Measurements from ENCODE around the gene CCDC6. TPM values are rescaled to one million over a fixed set of nuclear protein-coding genes. Genes with fewer than 3 reads are reported as not detected.

The CCDC6 gene
- total RNA-seq, 4 donors from 2014 or later, result 65.5 to 104 (median 76.2) TPM

- intact Hi-C loops (cut with DNase I; ENCODE audit: low total_unique reads), result loop anchor here (10.0 kb wide), 1 partner anchor 191 kb away; no protein-coding TSS in a partner anchor
- DNase-seq (ENCODE audit: low spot score in 2 of 2), result no peak
- no peak overlapping the region for H3K4me3 ChIP-seq (ENCODE audit: low read depth, poor library complexity, severe bottlenecking)
- TF ChIP-seq, protein P1, sequence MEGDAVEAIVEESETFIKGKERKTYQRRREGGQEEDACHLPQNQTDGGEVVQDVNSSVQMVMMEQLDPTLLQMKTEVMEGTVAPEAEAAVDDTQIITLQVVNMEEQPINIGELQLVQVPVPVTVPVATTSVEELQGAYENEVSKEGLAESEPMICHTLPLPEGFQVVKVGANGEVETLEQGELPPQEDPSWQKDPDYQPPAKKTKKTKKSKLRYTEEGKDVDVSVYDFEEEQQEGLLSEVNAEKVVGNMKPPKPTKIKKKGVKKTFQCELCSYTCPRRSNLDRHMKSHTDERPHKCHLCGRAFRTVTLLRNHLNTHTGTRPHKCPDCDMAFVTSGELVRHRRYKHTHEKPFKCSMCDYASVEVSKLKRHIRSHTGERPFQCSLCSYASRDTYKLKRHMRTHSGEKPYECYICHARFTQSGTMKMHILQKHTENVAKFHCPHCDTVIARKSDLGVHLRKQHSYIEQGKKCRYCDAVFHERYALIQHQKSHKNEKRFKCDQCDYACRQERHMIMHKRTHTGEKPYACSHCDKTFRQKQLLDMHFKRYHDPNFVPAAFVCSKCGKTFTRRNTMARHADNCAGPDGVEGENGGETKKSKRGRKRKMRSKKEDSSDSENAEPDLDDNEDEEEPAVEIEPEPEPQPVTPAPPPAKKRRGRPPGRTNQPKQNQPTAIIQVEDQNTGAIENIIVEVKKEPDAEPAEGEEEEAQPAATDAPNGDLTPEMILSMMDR (IDR thresholded peaks at IDR 0.05), result no peak
- TF ChIP-seq POLR2A (IDR thresholded peaks at IDR 0.05), result no peak
These were observed 80.4 kb downstream of the CCDC6 start for GRCh38 chr10:59825932-59826331.

DNA sequence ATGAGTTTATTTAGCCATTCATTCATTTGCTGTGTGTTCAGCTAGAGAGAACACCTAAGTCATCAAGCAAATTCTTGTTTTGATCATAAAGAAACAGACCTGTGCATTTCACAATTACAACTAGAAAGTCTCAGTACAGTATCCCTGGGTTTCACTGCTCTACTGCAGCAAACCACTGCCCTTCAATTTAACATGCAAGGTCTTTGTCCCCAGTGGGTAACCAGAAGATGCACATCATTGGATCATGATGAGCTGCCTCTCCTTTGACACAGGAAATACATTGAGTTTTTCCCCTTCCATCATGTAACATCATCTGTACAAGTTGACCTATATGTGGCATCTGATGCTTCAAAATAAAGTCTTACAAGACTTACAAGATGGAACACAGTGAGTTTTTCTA, 82.6 kb downstream of the CCDC6 start:
- no peak for TF ChIP-seq POLR2A (IDR thresholded peaks at IDR 0.05)
- TF ChIP-seq, protein P1 (IDR thresholded peaks at IDR 0.05), result no peak

GRCh38 chr10:59823111-59823510, 83.2 kb downstream of the CCDC6 start:
- WGBS, 2 donors, result 80 to 93% methylated on average over 5 to 6 of the region's 6 CpGs
- no peak for TF ChIP-seq POLR2A (IDR thresholded peaks at IDR 0.05)
- TF ChIP-seq, protein P1 (IDR thresholded peaks at IDR 0.05), result no peak
- no peak for DNase-seq (ENCODE audit: low spot score in 2 of 2)
- intact Hi-C loops (cut with DNase I; ENCODE audit: low total_unique reads), result loop anchor here (10.0 kb wide), 1 partner anchor 188 kb away; no protein-coding TSS in a partner anchor
- no peak overlapping the region for H3K4me3 ChIP-seq (ENCODE audit: low read depth, poor library complexity, severe bottlenecking)

More for the DNA sequence above, 82.6 kb downstream of the CCDC6 start:
- intact Hi-C loops (cut with DNase I; ENCODE audit: low total_unique reads), result loop anchor here (10.0 kb wide), 1 partner anchor 189 kb away; no protein-coding TSS in a partner anchor
- no peak overlapping the region for H3K4me3 ChIP-seq (ENCODE audit: low read depth, poor library complexity, severe bottlenecking)
- DNase-seq (ENCODE audit: low spot score in 2 of 2), result no peak

GRCh38 chr10:59820471-59820870, 85.9 kb downstream of the CCDC6 start:
- 79 to 88% methylated on average over 5 of the region's 5 CpGs for WGBS, 2 donors
- intact Hi-C loops (cut with DNase I; ENCODE audit: low total_unique reads), result loop anchor here (10.0 kb wide), 1 partner anchor 186 kb away; no protein-coding TSS in a partner anchor
- TF ChIP-seq, protein P1 (IDR thresholded peaks at IDR 0.05), result no peak
- no peak for TF ChIP-seq POLR2A (IDR thresholded peaks at IDR 0.05)

DNA sequence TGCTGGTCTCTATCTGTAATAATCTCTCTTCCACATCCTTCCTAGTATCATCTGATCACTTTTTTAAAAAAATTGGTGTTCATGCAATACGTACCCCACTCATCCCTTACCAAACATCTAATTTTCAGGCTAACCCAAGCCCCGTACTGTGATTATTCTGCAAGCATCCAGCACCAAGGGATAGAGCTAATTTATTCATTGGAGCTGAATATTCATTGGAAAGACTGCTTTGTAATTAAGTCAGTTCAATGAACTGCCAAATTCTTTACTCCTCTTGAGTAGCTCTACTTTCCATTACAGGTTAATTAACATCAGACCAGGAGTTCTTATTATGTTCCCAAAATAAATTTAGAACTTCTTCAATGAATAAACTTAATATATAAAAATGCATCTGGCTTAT, 86.7 kb downstream of the CCDC6 start:
- 89 to 97% methylated on average over 2 of the region's 2 CpGs for WGBS, 2 donors
- TF ChIP-seq, protein P1 (IDR thresholded peaks at IDR 0.05), result no peak
- TF ChIP-seq POLR2A (IDR thresholded peaks at IDR 0.05), result no peak
- no peak for DNase-seq (ENCODE audit: low spot score in 2 of 2)
- no peak overlapping the region for H3K4me3 ChIP-seq (ENCODE audit: low read depth, poor library complexity, severe bottlenecking)
- intact Hi-C loops (cut with DNase I; ENCODE audit: low total_unique reads), result loop anchor here (10.0 kb wide), 1 partner anchor 185 kb away; no protein-coding TSS in a partner anchor

More at GRCh38 chr10:59820471-59820870, 85.9 kb downstream of the CCDC6 start:
- DNase-seq (ENCODE audit: low spot score in 2 of 2), result no peak
- no peak overlapping the region for H3K4me3 ChIP-seq (ENCODE audit: low read depth, poor library complexity, severe bottlenecking)

DNA sequence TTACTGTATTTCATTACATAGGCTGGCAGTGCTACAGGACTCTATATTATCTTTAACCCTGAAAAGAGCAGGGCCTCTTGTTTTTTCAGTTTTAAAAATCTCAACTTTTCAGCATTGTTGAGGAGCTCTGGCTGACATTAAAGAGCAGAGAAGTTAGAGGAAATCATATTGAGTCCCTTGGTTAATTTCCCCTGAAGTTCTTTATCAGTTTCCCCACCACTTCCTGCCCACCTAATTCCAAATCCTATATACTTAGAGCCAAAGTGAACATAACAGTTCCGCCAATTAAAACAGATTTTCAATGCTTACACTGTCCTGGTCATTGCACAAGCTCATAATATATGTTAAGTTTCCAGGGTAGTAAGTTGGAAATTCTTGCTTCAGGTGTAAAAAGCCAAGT, 87.1 kb downstream of the CCDC6 start:
- H3K4me3 ChIP-seq (ENCODE audit: low read depth, poor library complexity, severe bottlenecking), result no peak overlapping the region
- TF ChIP-seq, protein P1 (IDR thresholded peaks at IDR 0.05), result no peak
- no peak for TF ChIP-seq POLR2A (IDR thresholded peaks at IDR 0.05)
- no peak for DNase-seq (ENCODE audit: low spot score in 2 of 2)
- 92 to 100% methylated on average over 1 of the region's 1 CpG for WGBS, 2 donors
- intact Hi-C loops (cut with DNase I; ENCODE audit: low total_unique reads), result no loop called here

All from lower leg skin (tissue), 4 donors.